Upper lobe of left lung (tissue), 4 donors: Measurements from ENCODE around the gene ZFP28.

Source experiments
- EP300 ChIP-seq, 4 donors: sonication (generic); formaldehyde crosslinking; IDR thresholded peaks; one replicate each; pipeline ENCODE4 v1.5.1; 2017; ENCODE audit warnings: antibody characterized with exemption in 4 of 4, control low read depth in 2 of 4
- POLR2A ChIP-seq, 4 donors: fragments of 450-650 bp; IDR thresholded peaks; one replicate each; pipeline ENCODE4 v1.5.1; 2016 to 2017; ENCODE audit warnings: antibody characterized with exemption in 4 of 4, mild to moderate bottlenecking in 2 of 4
- TF ChIP-seq, protein P1 (sequence below), 6 experiments: fragments of 450-650 bp in 4 of 6; fragments of 200-600 bp in 2 of 6; sonication (generic) in 2 of 6; IDR thresholded peaks; one replicate each; pipeline ENCODE4 v1.5.1; 2016 to 2019; ENCODE audit warnings: antibody characterized with exemption in 6 of 6

DNA sequence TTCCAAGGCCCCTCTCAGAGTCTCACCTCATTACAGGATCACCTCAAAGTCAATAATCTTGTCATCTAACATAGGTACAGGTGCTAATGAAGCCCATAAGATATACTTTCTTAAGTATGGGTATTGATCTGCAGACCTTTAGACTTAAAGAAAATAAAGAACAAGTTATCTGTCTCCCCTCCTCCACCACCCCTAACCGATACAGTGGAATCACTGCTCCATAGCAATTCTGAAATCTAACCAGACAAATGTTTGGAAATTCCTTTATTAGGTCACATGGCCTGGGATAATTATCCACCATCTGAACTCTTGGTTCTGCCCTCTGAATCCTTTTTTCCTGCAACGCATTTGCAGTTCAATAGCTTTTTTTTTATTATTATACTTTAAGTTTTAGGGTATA lies 24.0 kb downstream of the ZFP28 start:
- TF ChIP-seq, protein P1, sequence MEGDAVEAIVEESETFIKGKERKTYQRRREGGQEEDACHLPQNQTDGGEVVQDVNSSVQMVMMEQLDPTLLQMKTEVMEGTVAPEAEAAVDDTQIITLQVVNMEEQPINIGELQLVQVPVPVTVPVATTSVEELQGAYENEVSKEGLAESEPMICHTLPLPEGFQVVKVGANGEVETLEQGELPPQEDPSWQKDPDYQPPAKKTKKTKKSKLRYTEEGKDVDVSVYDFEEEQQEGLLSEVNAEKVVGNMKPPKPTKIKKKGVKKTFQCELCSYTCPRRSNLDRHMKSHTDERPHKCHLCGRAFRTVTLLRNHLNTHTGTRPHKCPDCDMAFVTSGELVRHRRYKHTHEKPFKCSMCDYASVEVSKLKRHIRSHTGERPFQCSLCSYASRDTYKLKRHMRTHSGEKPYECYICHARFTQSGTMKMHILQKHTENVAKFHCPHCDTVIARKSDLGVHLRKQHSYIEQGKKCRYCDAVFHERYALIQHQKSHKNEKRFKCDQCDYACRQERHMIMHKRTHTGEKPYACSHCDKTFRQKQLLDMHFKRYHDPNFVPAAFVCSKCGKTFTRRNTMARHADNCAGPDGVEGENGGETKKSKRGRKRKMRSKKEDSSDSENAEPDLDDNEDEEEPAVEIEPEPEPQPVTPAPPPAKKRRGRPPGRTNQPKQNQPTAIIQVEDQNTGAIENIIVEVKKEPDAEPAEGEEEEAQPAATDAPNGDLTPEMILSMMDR (IDR thresholded peaks at IDR 0.05) = no peak
- no peak for TF ChIP-seq POLR2A (IDR thresholded peaks at IDR 0.05)
- TF ChIP-seq EP300 (IDR thresholded peaks at IDR 0.05) = no peak
